Stimulated activated CD4-positive, alpha-beta T cell treated with anti-CD3 and anti-CD28 coated beads, Interleukin-12 subunit alpha, Interleukin-12 subunit beta, amount 100 ng/mL, for 48 hours (primary cell): ENCODE data around the gene EMILIN2.
"Not testable (repeated sequence)": the region's sequence is repeated elsewhere in the genome, so short reads cannot be mapped to it uniquely, and the experiment has no call there.

ENCODE experiments used
- DNase-seq, 3 donors: peaks; one replicate each; pipeline ENCODE4 v3.0.0-alpha.2; 2020; ENCODE audit warnings: low read depth in 2 of 3, low spot score in 1 of 3

EMILIN2 gene

GRCh38 chr18:2914185-2914880, 67.5 kb downstream of the EMILIN2 start:
- DNase-seq, result no peak

- no peak for DNase-seq
Measured at GRCh38 chr18:2914881-2915240, 68.1 kb downstream of the EMILIN2 start.

GRCh38 chr18:2915486-2915885, 68.7 kb downstream of the EMILIN2 start:
- not testable (repeated sequence) for DNase-seq

- no peak for DNase-seq
Measured at GRCh38 chr18:2916184-2916583, 69.4 kb downstream of the EMILIN2 start.

GRCh38 chr18:2917259-2918047, 70.6 kb downstream of the EMILIN2 start:
- no peak for DNase-seq

- no peak for DNase-seq
Measured at GRCh38 chr18:2918761-2919550, 72.2 kb downstream of the EMILIN2 start.

- DNase-seq, result no peak
Measured at GRCh38 chr18:2919600-2919999, 72.8 kb downstream of the EMILIN2 start.

GRCh38 chr18:2920027-2920426, 73.2 kb downstream of the EMILIN2 start:
- DNase-seq, result no peak

GRCh38 chr18:2920546-2921343, 73.9 kb downstream of the EMILIN2 start:
- no peak for DNase-seq

GRCh38 chr18:2921778-2922177, 75.0 kb downstream of the EMILIN2 start:
- DNase-seq, result no peak

GRCh38 chr18:2923464-2923863, 76.7 kb downstream of the EMILIN2 start:
- DNase-seq, result no peak

GRCh38 chr18:2924920-2925319, 78.1 kb downstream of the EMILIN2 start:
- no peak for DNase-seq

GRCh38 chr18:2926528-2926927, 79.7 kb downstream of the EMILIN2 start:
- DNase-seq, result no peak

- DNase-seq, result no peak
Measured at GRCh38 chr18:2927745-2928144, 80.9 kb downstream of the EMILIN2 start.

- peak in 1 of 3 donors; percentile 79 for DNase-seq
Measured at GRCh38 chr18:2932247-2933181, 85.7 kb downstream of the EMILIN2 start.

GRCh38 chr18:2933995-2934394, 87.2 kb downstream of the EMILIN2 start:
- no peak for DNase-seq

GRCh38 chr18:2935438-2936192, 88.8 kb downstream of the EMILIN2 start:
- DNase-seq, result no peak

- DNase-seq, result no peak
Measured at GRCh38 chr18:2939317-2939716, 92.5 kb downstream of the EMILIN2 start.

GRCh38 chr18:2948038-2948437, 101.2 kb downstream of the EMILIN2 start:
- no peak for DNase-seq
